GM18499 (cell line): Measurements from ENCODE around the gene ACIN1.

Experiments
- ATAC-seq: cut with Tn5 transposase; IDR thresholded peaks from one replicate; pipeline ENCODE4 v1.9.1; 2021; ENCODE audit warnings: moderate number of reproducible peaks; ENCODE audit not compliant: insufficient read depth, unreplicated experiment

Gene ACIN1

DNA sequence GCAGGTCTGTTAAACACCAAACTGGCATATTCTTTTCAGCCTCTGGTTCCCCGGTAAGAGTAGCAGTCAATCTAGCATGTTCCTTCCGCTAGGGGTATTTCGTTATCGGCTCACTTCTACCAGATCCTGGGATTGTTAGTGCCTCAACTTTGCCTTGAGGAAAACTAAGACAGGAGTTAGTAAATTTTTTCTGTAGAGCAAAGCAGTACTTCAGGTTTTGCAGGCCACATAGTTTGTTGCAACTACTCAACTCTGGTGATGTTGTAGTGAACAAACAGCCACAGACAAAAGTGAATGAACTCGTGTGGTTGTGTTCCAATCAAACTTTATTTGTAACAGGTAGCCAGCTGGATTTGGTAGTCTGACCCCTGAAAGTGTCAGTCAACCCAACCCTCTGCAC, 31.3 kb downstream of the ACIN1 start:
- no peak for ATAC-seq

DNA sequence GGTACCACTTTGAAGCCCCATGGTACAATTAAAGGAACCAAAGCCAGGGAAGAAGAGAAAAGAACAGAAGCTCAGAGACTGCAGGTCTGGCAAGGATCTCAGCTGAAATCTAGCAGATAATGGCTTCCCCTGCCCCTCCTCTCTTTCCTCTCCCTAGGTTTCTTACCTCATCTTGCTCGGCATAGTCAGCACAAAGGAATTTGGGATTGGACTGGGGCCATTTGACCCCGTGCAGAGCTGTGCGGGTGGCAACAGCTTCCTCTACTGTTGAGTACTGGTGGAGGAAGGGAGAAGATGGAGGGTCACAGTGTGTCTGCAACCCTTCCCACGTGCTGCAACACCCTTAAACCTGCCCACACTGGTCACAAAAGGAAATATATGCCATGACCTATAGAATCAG, 32.9 kb downstream of the ACIN1 start:
- no peak for ATAC-seq

DNA sequence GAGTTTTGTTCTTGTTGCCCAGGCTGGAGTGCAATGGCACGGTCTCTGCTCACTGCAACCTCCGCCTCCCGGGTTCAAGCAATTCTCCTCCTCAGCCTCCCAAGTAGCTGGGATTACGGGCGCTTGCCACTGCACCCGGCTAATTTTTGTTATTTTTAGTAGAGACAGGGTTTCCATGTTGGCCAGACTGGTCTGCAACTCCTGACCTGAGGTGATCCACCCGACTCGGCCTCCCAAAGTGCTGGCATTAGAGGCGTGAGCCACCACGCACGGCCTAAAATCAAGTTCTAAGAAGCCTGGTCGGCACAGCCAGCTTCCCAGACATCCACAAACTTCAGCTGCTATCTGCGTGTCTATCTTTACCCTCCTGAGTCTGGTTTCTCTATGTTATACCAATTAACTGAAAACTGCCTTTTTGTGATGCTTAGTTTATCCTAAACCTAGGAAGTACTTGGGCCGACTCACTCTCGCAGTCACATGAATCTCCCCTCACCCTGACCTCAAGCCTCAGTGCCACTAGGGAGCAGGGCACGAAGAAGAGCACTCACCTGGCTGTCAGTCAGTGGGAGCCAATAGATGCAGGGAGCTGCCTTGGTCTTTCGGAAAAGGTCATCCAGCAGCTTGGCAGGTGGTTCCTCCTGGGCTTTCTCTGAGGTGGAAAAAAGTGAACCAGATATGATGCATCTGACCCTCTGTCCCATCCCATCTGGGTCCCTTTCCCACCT, 34.2 kb downstream of the ACIN1 start:
- no peak for ATAC-seq

DNA sequence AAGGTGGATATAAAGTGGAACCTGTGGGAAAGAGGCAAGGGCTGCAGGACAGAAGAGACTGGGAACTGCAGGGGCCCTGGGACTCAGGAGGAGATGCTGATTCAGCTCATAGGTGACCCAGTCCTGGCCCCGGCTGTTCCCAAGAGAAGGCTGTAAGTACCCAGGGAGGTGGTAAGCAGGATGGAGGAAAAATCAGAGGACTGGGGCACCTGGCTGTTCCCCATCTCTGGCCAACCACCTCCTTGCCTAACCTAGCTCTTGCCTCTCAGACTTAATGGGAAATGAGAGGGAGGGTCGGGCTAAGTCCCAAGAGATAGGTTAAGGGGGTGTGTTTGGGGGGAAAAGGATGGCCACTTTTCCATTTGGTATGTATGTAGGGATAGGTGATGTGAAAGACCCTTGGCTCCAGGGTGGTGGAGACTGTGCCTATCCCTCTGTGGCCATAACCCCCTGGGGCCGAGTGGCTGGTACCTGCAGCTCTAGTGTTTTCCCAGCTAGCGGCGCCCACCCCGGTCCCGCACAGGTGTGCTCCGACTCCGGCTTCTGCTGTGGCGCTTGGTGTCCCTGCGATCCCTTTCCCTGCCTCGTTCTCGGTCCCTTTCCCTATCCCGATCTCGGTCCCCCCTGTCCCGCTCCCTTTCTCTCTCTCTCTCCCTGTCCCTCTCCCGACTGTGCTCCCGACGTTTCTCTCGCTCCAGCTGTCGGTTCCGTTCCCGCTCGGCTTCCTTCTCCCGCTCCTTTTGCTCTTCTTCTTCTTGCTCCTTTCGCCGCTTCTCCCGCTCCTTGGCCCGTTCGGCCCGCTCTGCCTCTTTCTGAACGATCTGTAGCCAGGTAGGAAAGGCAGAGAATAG, 36.1 kb downstream of the ACIN1 start:
- ATAC-seq = no peak

DNA sequence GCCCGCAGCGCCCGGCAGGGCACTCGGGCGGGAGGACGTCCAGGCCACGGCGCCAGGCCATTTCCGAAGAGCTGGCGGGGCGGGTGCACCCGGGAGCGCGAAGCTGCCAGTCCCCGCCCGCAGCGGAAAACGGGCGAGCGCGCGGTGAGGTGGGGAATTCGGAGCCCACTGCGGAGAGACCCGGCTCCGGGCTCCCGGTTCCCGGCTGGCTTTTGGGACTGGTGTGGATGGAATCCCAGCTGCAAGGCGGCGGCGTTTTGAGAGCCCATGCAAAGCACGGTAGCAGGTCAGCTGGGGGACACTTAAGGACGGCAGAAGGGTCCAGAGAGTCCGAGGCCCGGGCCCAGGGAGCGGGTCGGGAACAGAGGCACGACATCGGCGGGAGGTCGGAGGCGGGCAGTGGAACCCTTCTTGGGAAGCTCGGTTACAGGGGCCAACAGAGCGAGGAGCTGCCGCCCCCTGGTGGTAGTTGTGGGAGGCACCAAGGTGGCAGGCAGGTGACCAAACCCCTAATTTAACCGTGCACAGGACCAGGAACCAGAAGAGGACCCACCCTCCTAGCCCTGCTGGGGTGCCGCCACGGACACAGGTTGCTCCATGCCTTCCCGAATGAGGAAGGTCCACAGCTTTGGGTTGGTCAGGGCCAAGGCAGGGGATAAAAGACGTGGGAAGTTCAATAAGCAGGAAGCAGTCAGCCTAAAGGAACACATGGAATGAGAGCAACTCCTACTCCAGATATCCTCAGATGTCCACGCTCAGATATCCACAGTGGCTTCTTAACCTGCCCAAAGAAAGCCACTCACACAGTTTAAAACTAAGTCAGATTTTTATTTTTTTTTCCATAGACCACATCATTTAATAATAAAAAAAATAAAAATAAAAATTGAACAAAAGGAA, 36.9 kb downstream of the ACIN1 start:
- no peak for ATAC-seq

DNA sequence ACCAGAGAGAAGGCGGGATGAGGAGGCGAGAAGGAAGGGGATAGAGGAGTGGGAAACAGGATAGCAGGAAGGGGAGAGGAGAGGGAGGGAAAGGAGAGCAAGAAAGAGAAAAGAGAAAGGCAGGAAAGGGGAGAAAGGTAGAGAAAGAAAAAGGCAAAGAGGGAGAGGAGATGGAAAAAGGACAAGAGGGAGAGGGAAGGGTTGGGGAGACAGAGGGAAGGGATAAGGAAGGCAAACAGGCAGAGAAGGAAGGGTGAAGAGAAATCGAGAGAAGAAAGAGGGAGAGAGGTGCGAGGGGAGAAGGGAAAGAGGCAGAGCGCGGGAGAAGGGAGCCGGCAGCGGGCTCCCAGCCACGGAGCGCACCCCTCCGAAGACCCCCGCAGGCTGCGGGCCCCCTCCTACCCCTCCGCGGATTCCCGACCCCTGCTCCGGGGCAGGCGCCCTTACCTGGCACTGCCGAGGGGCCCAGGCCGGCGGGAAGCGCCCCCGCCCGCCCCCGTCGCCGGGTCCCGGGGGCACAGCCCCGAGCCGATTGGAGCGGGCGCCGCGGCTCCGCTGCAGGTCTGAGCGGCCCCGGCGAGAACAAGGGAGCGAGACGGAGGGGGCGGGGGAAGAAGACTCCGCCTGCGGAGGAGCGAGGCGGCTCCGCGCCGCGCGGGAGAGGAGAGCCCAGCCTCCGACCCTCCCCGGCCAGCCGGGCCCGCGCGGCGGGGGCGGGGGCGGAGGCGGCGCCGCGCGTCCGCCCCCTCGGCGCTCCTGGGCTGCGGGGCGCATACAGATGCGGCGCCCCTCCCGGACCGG, 37.8 kb downstream of the ACIN1 start, which contains the start of gene CDH24:
CDH24 (minus strand) TSS at position 565 of the 801 bp plus-strand sequence. CDS start 1,787 bp downstream, outside the sequence.
- no peak for ATAC-seq

DNA sequence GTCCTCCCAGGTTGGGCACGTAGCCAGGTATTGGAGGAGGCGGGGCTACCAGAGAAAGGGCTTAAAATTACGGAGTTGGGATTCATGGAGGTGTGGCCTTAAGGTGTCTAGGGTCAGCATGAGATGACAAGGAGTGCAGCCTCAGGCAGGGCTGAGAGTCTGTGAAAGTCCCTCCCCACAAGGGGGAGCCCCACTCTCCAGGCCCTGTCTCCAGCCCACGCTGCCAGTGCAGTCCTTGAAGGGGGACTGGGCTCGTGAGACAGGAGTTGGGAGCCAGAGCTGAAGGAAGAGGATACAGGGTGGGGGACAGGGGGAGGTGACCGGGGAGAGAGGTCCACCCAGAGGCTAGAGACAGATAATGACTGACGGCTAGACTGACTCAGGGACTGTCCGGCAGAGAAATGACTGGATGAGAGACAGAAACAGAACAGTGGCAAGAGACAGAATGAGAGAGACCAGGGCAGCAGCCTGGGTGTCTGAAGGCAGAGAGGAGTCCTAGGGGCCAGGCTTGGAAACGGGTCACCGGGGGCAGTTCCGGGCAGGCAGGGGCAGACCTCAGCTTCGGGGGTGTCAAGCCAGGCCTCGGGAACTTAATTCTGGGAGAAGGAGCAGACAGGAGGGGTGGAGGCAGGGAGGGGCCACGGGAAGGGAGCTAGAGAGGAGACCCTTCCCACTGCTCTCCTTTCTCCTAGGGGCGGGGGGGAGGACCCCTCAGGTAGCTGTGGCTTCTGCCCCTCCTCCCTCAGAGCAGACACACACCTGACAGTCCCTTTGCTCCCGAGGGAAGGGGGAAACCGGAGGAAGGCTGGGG, 38.6 kb downstream of the ACIN1 start:
- peak; percentile 41 for ATAC-seq

DNA sequence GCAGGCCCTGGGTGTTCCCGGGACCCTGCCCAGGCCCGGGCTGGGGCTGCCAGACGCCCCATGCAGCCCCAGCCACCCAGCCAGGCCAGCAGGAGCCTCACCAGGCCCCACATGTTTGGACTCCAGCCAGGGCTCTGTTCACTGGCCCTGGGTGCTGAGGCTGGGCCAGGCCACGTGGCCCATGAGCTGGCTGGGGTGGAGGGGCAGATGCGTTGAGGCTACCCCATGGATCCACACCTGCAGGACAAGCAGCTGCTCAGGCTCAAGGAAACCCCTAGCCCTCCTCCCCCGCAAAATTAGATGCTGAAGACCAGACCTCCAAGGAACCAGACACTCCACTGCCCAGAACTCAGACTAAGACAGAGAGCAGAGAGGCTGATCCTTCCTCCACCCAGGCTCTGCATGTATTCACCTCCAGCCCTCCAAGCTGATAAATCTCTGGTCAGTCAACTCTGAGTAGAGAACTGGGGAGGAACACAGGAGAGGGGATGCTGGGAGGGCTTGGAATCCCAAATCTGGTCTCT, 39.3 kb downstream of the ACIN1 start:
- ATAC-seq = no peak

DNA sequence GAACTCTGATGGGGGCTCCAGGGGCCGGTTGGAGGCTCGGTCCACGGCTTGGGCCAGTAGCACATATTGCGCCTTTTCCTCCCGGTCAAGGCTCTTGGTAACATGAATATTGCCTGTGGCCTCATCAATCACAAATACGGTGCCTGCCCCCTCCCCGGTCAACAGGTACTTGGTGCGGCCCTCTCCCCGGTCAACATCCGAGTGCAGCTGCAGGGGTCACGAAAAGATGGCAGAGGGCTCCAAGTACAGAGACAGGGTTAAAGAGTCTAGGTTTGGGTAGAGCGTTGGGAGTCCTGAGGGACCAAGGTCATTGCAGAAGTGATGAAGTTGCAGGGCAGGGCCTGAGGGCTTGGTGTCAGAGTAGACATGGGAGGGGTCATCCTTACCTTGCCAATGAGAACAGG, 39.8 kb downstream of the ACIN1 start:
- ATAC-seq = no peak

DNA sequence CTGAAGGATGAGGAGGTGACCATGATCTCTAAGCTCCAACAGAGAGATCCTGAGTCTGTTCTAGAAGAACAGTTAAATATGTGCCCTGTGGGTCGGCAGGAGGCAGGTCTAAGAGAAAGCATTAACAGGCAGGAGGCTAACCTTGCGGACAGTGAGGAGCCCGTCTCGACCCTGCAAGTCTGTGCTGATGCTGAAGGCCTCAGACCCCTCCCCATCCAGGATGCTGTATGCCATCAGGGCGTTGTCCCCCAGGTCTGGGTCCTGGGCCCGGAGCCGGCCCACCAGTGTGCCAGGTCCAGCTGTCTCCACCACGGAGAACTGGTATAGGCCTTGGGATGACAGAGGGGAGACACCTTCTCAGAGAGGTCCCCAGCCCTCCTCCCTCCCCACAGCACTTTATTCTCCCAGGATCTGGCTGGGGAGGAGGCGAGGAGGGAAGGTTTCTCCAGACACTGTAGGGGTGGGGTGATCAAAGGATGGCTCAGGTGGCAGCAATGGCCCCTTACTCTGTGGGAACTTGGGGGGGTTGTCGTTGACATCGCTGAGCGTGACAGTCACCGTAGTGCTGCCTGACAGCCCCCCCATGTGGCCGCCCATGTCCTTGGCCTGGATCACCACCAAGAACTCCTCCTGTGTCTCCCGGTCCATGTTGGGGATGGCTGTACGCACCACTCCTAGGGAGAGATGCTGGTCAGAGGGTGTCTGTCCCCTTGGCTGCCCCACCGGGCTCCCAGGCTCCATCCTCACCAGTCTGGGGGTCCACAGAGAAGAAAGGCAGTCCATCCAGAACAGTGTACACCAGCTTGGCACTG, 40.7 kb downstream of the ACIN1 start:
- no peak for ATAC-seq

DNA sequence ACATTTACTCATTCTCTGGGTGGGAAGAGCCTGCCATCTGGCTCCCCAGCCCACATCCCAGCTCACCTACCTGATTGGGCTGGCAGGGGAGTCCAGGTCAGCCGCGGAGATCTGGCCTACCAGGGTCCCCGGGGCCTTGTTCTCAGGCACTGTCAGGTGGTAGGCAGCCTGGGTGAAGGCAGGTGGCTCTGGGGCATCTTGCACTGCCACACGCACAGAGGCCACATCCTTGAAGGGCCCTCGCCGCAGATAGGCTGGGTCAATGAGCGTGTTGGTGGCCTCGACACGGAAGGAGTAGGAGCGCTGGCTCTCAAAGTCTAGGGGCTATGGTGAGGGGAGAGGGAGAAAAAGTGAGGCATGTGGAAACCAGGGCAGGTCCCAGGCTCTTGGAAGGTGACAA, 41.5 kb downstream of the ACIN1 start:
- ATAC-seq = no peak

DNA sequence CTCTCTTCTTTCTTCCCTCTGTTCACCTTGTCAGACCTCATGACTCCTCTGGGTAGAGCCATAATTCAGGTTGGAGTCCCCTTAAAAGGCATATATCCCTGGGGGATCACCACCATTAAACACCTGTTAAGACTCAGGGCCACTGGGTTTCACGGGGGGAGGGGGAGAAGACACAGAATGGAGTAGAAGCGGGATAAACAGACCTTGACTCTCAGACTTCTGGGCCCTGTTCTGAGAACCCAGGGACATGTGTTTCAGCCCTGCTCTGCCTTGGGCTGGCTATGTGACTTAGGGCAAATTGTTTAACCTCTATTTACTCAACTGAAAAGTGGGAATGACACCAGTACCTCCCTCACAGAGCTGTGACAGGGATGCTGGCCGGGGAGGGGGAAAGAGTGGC, 42.3 kb downstream of the ACIN1 start:
- ATAC-seq = no peak

DNA sequence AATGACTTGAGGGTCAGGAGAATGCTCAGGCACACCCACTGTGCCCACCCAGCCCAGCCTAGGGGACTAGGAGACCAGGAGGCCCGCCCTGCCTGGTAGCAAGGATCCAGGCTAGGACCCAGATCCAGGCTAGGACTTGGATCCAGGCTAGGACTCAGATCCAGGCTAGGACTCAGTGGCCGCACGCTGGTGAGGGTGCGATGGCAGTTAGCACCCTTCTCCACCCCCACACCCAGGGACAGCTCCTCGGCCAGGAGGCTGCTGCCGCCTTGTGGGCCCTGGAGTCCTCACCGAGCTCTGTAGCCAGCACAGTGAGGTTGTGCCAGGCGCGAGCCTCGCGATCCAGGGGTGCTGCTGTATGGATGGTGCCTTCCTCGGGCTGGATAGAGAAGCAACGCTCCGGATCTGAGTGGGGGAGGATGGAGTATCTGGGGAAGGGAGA, 42.7 kb downstream of the ACIN1 start:
- no peak for ATAC-seq

DNA sequence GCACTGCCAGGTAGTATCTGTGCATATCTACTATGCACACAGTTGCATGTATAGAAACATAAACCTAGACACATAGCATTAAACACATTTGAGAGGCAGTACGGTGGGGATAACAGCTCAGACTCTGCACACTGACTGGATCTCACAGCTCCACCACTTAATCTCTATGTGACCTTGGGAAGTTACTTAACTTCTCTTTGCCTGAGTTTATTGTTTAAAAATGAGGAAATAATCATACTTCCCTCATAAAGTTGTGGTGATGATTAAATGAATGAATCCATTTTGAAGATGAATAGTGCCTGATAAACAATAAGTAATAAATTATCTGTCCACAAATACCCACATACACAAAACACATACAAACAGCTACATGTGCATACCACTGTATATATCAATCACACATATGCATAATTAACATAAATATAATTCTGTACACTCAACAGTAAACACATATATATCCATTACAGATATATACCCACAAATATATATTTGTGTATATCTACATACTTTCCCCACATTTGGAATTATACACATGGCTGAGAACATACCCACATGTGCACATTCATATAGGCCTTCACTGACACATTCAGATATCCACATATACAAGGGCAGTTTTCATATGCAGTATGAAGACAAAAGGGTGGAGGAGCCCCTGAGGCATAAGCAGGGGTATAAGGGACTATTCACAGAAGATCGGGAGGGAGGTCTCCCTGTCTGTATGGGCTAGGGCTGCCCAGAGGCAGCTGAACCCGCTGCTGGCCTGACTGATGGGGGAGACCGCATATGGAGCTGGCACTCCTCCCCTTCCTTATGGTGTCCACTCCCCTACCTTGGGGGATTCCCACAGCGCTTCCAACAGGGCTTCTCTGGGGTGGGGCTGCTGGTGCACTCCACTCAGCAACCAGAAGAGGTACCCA, 43.5 kb downstream of the ACIN1 start:
- ATAC-seq = no peak

DNA sequence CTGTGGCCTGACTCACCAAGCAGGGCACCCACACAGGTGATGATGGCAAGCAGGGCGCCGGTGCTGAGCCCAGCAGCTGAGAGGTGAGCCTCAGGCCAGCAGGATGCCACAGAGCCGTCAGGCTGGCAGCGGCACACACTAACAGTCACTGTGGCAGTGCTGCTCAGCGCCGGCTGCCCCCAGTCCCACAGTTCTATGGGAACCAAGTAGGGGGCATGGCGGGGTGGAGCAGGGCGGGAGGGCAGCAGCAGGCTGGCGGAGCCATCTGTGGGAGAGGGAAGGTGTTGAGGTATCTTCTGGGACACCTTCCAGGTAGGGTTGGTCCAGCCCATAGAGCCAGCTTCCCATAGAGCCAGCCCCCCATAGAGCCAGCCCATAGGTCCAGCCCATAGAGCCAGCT, 45.9 kb downstream of the ACIN1 start:
- no peak for ATAC-seq

DNA sequence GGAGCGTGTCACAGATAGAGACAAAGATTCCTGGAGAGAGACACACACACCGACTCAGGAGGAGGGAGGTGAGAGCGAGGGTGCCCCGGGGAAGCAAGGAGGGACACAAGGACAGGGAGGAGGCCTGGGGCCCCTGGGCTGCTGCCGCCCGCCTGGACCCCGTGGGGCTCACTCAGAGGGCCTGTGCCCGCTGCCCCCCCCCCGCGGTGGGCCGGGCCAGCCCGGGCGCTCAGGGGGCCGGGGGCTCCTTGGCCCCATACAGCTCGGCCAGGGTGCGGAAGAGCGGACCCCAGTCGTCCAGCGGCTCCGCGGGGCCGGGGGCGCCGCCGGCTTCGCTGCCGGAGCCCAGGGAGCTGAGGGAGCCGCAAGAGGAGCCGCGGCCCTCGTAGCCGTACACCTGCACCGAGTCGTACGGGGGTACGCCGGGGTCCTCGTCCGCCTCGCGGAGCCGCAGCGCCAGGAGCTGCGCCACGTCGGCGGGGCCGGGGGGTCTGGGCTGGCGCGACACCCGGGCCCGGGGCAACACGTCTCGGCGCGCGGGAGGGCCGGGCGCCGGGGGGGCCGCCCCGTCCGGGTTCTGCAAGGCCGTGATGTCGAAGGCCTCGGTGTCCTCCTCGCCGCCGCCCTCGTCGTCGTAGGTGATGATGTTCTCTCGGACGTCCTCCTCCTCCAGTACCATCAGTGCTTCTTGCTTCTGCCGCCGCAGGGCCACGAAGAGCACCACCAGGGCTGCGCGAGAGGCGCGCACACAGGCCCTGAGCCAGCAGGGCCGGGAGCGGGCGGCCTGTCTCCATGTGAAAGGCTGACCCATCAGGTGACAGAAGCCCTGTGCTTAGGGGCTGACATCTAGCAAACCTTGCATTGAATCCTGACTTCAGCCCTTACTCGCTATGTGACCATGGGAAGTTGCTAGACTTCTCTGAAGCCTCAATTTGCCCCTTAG, 46.9 kb downstream of the ACIN1 start:
- ATAC-seq = no peak
